ENCODE measurements around the gene CPOX. TPM values are rescaled to one million over a fixed set of nuclear protein-coding genes. Genes with fewer than 3 reads are reported as not detected.
"Not testable (repeated sequence)": the region's sequence is repeated elsewhere in the genome, so short reads cannot be mapped to it uniquely, and the experiment has no call there.

The CPOX gene
- total RNA-seq = 42.2 and 47.4 TPM in 2 replicates

GRCh38 chr3:98593046-98593936 is at the start of gene CPOX:
CPOX (minus strand) TSS chr3:98593611; CDS start chr3:98593504, 107 bp downstream.
- Mint-ChIP-seq H3K9me3 (no peaks in the 10 kb centered on the region), H3K4me1 (ENCODE audit: low read depth) (peaks cover 63% of the 10 kb centered on the region), H3K27ac (peak within 1 kb of the TSS; percentile 95), H3K36me3 (ENCODE audit: low read depth) (peaks cover 24% of the 10 kb centered on the region), H3K4me3 (peak within 1 kb of the TSS; percentile 95), H3K27me3 (ENCODE audit: insufficient read depth) (no peaks in the 10 kb centered on the region)
- intact Hi-C loops (cut with micrococcal nuclease) = loop anchor here (1.0 to 5.0 kb wide), 10 partner anchors 20 to 1224 kb away; partner anchors contain the start of genes ARL6, CLDND1, CMSS1 and DCBLD2
- DNase-seq (ENCODE audit: low spot score) = peak; percentile 84

GRCh38 chr3:98642769-98643168 is 49.4 kb upstream of the CPOX start:
- H3K27me3 Mint-ChIP-seq (ENCODE audit: insufficient read depth); H3K36me3 Mint-ChIP-seq (ENCODE audit: low read depth); H3K4me1 Mint-ChIP-seq (ENCODE audit: low read depth); H3K4me3 Mint-ChIP-seq; H3K9me3 Mint-ChIP-seq; intact Hi-C loops (cut with micrococcal nuclease); DNase-seq (ENCODE audit: low spot score); H3K27ac Mint-ChIP-seq: not testable (repeated sequence)

GRCh38 chr3:98641756-98642155 is 48.3 kb upstream of the CPOX start:
- H3K4me1 Mint-ChIP-seq (ENCODE audit: low read depth); H3K4me3 Mint-ChIP-seq; H3K36me3 Mint-ChIP-seq (ENCODE audit: low read depth); H3K9me3 Mint-ChIP-seq; DNase-seq (ENCODE audit: low spot score); intact Hi-C loops (cut with micrococcal nuclease); H3K27ac Mint-ChIP-seq: not testable (repeated sequence)
- H3K27me3 Mint-ChIP-seq (ENCODE audit: insufficient read depth) = peaks cover 11% of the 10 kb centered on the region

- DNase-seq (ENCODE audit: low spot score); H3K4me1 Mint-ChIP-seq (ENCODE audit: low read depth); H3K36me3 Mint-ChIP-seq (ENCODE audit: low read depth); intact Hi-C loops (cut with micrococcal nuclease); H3K27ac Mint-ChIP-seq; H3K9me3 Mint-ChIP-seq; H3K4me3 Mint-ChIP-seq: not testable (repeated sequence)
- peaks cover 13% of the 10 kb centered on the region for H3K27me3 Mint-ChIP-seq (ENCODE audit: insufficient read depth)
Measured at GRCh38 chr3:98638515-98638914, 45.1 kb upstream of the CPOX start.

GRCh38 chr3:98630416-98630815 is 37.0 kb upstream of the CPOX start:
- Mint-ChIP-seq H3K9me3 (no peaks in the 10 kb centered on the region), H3K4me3 (no peak overlapping the region), H3K4me1 (ENCODE audit: low read depth) (no peaks in the 10 kb centered on the region), H3K36me3 (ENCODE audit: low read depth) (no peaks in the 10 kb centered on the region), H3K27ac (no peak overlapping the region), H3K27me3 (ENCODE audit: insufficient read depth) (peaks cover 2% of the 10 kb centered on the region)
- intact Hi-C loops (cut with micrococcal nuclease) = no loop called here
- no peak for DNase-seq (ENCODE audit: low spot score)

GRCh38 chr3:98628317-98628716 is 34.9 kb upstream of the CPOX start:
- intact Hi-C loops (cut with micrococcal nuclease) = no loop called here
- H3K4me1 Mint-ChIP-seq (ENCODE audit: low read depth) = no peaks in the 10 kb centered on the region
- no peak overlapping the region for H3K4me3 Mint-ChIP-seq

GRCh38 chr3:98626151-98626550 is 32.7 kb upstream of the CPOX start:
- H3K27ac Mint-ChIP-seq = no peak overlapping the region
- intact Hi-C loops (cut with micrococcal nuclease) = no loop called here
- no peaks in the 10 kb centered on the region for H3K9me3 Mint-ChIP-seq
- H3K4me1 Mint-ChIP-seq (ENCODE audit: low read depth) = no peaks in the 10 kb centered on the region
- H3K36me3 Mint-ChIP-seq (ENCODE audit: low read depth) = no peaks in the 10 kb centered on the region
- no peak for DNase-seq (ENCODE audit: low spot score)
- H3K4me3 Mint-ChIP-seq = no peak overlapping the region
- H3K27me3 Mint-ChIP-seq (ENCODE audit: insufficient read depth) = no peaks in the 10 kb centered on the region

More at GRCh38 chr3:98628317-98628716, 34.9 kb upstream of the CPOX start:
- H3K27ac Mint-ChIP-seq = no peak overlapping the region
- H3K27me3 Mint-ChIP-seq (ENCODE audit: insufficient read depth) = no peaks in the 10 kb centered on the region
- DNase-seq (ENCODE audit: low spot score) = no peak
- H3K9me3 Mint-ChIP-seq = no peaks in the 10 kb centered on the region
- H3K36me3 Mint-ChIP-seq (ENCODE audit: low read depth) = no peaks in the 10 kb centered on the region

- intact Hi-C loops (cut with micrococcal nuclease) = no loop called here
- no peaks in the 10 kb centered on the region for H3K36me3 Mint-ChIP-seq (ENCODE audit: low read depth)
- H3K4me1 Mint-ChIP-seq (ENCODE audit: low read depth) = no peaks in the 10 kb centered on the region
- peaks cover 8% of the 10 kb centered on the region for H3K27me3 Mint-ChIP-seq (ENCODE audit: insufficient read depth)
- no peak for DNase-seq (ENCODE audit: low spot score)
- H3K27ac Mint-ChIP-seq = no peak overlapping the region
- no peak overlapping the region for H3K4me3 Mint-ChIP-seq
- H3K9me3 Mint-ChIP-seq = no peaks in the 10 kb centered on the region
Measured at GRCh38 chr3:98623572-98624280, 30.3 kb upstream of the CPOX start.

GRCh38 chr3:98617841-98618240 is 24.4 kb upstream of the CPOX start:
- Mint-ChIP-seq H3K4me1 (ENCODE audit: low read depth) (no peaks in the 10 kb centered on the region), H3K4me3 (no peak overlapping the region), H3K27me3 (ENCODE audit: insufficient read depth) (peaks cover 25% of the 10 kb centered on the region), H3K9me3 (no peaks in the 10 kb centered on the region), H3K27ac (no peak overlapping the region), H3K36me3 (ENCODE audit: low read depth) (no peaks in the 10 kb centered on the region)
- no peak for DNase-seq (ENCODE audit: low spot score)
- intact Hi-C loops (cut with micrococcal nuclease) = no loop called here

GRCh38 chr3:98613616-98614015 is 20.2 kb upstream of the CPOX start:
- H3K4me1 Mint-ChIP-seq (ENCODE audit: low read depth) = no peaks in the 10 kb centered on the region
- DNase-seq (ENCODE audit: low spot score) = no peak
- no peaks in the 10 kb centered on the region for H3K36me3 Mint-ChIP-seq (ENCODE audit: low read depth)
- no peak overlapping the region for H3K27ac Mint-ChIP-seq
- intact Hi-C loops (cut with micrococcal nuclease) = no loop called here
- H3K4me3 Mint-ChIP-seq = no peak overlapping the region
- peaks cover 21% of the 10 kb centered on the region for H3K27me3 Mint-ChIP-seq (ENCODE audit: insufficient read depth)
- no peaks in the 10 kb centered on the region for H3K9me3 Mint-ChIP-seq

GRCh38 chr3:98612996-98613517 is 19.6 kb upstream of the CPOX start:
- Mint-ChIP-seq H3K27ac (no peak overlapping the region), H3K36me3 (ENCODE audit: low read depth) (no peaks in the 10 kb centered on the region), H3K9me3 (no peaks in the 10 kb centered on the region), H3K27me3 (ENCODE audit: insufficient read depth) (peaks cover 18% of the 10 kb centered on the region), H3K4me1 (ENCODE audit: low read depth) (no peaks in the 10 kb centered on the region), H3K4me3 (no peak overlapping the region)
- intact Hi-C loops (cut with micrococcal nuclease) = no loop called here
- no peak for DNase-seq (ENCODE audit: low spot score)

GRCh38 chr3:98612587-98612986 is 19.2 kb upstream of the CPOX start:
- intact Hi-C loops (cut with micrococcal nuclease) = no loop called here
- H3K27ac Mint-ChIP-seq = no peak overlapping the region
- no peaks in the 10 kb centered on the region for H3K36me3 Mint-ChIP-seq (ENCODE audit: low read depth)
- no peaks in the 10 kb centered on the region for H3K4me1 Mint-ChIP-seq (ENCODE audit: low read depth)
- no peaks in the 10 kb centered on the region for H3K9me3 Mint-ChIP-seq
- no peak for DNase-seq (ENCODE audit: low spot score)
- no peak overlapping the region for H3K4me3 Mint-ChIP-seq
- peaks cover 15% of the 10 kb centered on the region for H3K27me3 Mint-ChIP-seq (ENCODE audit: insufficient read depth)

GRCh38 chr3:98608029-98608428 is 14.6 kb upstream of the CPOX start:
- DNase-seq (ENCODE audit: low spot score) = no peak
- H3K4me3 Mint-ChIP-seq = no peak overlapping the region
- intact Hi-C loops (cut with micrococcal nuclease) = no loop called here
- no peaks in the 10 kb centered on the region for H3K4me1 Mint-ChIP-seq (ENCODE audit: low read depth)
- H3K27ac Mint-ChIP-seq = no peak overlapping the region
- H3K36me3 Mint-ChIP-seq (ENCODE audit: low read depth) = no peaks in the 10 kb centered on the region
- peaks cover 16% of the 10 kb centered on the region for H3K27me3 Mint-ChIP-seq (ENCODE audit: insufficient read depth)
- H3K9me3 Mint-ChIP-seq = peaks cover 11% of the 10 kb centered on the region

Measured in activated T-helper 1 cell treated with anti-CD3 and anti-CD28 coated beads, Interleukin-12 subunit alpha, Interleukin-12 subunit beta, Interleukin-2, Interleukin-4 antibody, amounts not matched to agents 30 ng/mL and 10 ng/mL and 1 ng/mL, durations not matched to agents 14 hours and 24 hours and 36 hours (primary cell).